HG03108 (cell line): Measurements from ENCODE around the gene ABCD4.
"Not testable (repeated sequence)": the region's sequence is repeated elsewhere in the genome, so short reads cannot be mapped to it uniquely, and the experiment has no call there.

Source experiments
- ATAC-seq: cut with Tn5 transposase; IDR thresholded peaks from one replicate; pipeline ENCODE4 v1.9.1; 2021; ENCODE audit warnings: moderate library complexity; ENCODE audit not compliant: unreplicated experiment

ABCD4 gene

DNA sequence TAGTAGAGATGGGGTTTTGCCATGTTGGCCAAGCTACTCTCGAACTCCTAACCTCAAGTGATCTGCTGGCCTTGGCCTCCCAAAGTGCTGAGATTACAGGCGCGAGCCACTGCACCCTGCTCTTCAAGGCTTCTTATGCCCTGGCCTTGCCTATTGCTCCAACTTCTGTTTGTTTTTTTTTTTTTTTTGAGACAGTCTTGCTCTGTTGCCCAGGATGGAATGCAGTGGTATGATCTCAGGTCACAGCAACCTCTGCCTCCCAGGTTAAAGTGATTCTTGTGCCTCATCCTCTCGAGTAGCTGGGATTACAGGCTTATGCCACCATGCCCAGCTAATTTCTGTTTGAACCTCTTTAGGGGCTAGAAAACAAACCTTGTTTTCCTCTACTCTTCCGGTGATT is 6.0 kb upstream of the ABCD4 start:
- no peak for ATAC-seq

DNA sequence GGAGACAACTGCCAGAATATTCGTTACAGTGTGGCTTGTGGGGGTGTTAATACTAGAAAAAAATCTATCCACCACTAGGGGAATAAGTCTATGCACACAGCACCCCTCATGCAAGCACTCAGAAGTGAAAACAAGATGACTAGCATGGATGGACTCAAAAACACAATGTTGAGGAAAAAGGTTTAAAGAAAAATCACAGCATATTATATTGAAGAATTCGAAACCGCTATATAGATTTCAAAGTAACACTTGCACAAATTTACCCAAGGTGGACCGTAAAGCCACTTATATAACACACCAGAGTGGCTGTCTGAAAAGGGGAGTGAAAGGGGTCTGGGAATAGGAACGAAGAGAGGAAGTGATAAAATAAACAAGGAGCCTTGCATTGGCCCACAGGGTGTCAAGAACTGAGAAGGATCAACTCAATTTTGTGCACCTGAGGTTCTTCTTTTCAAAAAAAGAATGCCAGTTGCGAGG is 544 bp downstream of the ABCD4 start:
- peak; percentile 41 for ATAC-seq

DNA sequence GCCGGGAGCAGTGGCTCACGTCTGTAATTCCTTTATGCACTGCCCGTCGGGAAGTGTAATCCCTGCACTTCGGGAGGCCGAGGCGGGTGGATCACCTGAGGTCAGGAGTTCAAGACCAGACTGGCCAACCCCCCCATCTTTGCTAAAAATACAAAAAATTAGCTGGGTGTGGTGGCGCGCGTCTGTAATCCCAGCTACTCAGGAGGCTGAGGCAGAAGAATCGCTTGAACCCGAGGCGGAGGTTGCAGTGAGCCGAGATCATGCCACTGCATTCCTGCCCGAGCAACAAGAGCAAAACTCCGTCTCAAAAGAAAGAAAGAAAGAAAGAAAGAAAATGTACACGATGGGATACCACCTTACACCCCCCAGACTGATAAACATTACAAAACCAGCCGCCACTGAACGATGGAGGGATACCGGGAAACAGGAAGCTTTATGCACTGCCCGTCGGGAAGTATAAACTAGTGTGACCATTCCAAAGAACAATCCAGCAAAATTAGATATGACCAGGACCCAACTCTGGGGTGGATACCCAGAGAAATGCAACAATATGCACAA is 1.1 kb downstream of the ABCD4 start:
- ATAC-seq = no peak

DNA sequence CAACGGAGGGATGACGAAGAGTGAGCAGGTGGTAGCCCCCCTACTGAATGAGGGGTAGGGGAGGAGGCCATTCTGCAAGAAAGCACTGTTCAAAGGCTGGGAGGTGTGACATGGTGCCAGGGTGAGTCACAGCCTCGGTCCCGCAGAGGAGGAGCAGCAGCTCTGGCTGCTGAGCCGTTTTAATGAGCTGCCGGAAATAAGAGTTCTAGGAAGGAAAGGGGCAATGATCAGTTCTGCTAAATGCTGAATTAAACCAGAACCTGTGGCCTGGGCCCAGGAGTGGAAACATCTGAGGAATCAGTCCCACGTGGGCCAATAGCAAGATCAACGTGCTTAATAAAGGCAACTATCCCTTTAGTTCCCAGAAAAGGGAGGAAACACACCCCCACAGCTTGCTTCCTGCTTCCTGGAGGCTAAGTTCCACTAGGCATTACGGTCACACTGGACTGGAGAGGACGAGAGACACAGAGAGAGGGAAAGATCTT is 3.6 kb downstream of the ABCD4 start:
- ATAC-seq = no peak

DNA sequence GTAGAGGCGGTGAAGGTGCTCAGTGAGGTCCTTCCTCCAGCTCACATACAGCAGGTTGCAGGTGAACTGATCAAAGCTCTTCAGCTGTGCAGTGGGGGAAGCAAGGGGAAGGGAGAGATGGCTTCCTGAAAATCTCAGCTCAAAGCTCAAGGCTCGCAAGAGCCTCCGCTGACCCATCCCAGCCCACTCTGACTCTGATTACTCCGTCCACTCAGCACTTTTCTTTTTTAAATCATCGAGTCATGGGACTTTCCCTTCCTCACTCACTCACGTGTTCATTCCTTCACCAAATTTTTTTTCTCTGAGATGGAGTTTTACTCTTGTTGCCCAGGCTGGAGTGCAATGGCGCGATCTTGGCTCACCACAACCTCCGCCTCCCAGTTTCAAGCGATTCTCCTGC is 4.7 kb downstream of the ABCD4 start:
- ATAC-seq = no peak

DNA sequence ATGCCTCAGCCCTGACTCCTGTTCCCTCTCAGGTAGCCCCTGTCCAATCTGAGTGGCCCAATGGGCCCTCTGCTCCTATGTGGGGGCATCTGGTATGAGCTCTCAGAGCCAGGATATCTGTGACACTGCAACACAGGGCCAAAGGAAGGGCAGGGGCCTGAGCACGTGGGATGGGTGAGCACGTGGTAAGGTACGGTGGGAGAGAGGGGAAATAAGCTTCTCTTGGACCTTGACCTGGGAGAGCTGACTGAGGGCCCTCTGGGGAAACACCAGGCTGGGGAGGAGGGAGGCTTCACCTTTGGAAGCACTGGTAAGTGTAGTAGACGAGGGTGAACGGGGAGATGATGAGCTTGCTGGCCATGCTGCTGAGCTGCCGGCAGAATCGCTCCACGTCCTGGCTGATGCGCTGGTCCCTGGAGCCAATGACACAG is 6.7 kb downstream of the ABCD4 start:
- ATAC-seq = no peak

- ATAC-seq = no peak
Observed at GRCh38 chr14:74293606-74294005, 9.1 kb downstream of the ABCD4 start.

GRCh38 chr14:74292061-74292460 is 10.7 kb downstream of the ABCD4 start:
- no peak for ATAC-seq

DNA sequence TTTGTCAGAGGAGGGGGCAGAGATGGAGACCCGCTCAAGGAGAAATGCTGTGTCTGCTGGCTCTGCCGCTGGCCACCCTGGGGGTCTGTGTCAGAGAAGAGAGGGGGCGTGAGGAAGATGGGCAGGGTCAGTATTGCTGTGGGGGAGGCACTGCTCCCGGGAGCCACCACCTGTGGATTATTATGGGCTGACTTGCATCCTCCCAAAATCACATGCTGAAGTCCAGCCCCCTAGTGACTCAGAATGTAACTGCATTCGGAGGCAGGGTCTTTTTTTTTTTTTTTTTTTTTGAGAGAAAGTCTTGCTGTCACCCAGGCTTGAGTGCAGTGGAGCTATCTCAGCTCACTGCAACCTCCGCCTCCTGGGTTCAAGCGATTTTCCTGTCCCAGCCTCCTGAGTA is 12.3 kb downstream of the ABCD4 start:
- ATAC-seq = no peak

DNA sequence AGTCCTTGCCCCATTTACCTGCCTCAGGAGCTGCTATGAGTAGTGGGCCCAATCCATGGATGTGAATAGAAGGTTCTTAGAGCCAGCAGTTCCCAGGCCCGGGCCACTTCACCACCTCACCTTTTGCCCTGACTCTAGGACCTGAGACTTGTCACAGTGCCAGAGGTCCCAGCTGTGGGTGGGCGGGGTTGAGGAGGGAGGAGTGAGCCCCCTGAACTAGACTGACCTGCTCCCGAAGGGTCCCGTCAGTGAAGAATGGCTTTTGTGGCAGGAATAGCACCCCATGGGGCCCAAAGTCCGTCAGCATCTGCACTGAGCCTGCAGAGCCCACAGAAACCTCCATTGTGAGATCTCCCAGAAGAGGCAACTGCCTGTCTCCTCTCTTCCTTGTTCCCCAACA is 12.9 kb downstream of the ABCD4 start:
- no peak for ATAC-seq

GRCh38 chr14:74286736-74287135 is 16.0 kb downstream of the ABCD4 start:
- ATAC-seq = no peak

- no peak for ATAC-seq
Observed at GRCh38 chr14:74281069-74281468, 21.7 kb downstream of the ABCD4 start.

DNA sequence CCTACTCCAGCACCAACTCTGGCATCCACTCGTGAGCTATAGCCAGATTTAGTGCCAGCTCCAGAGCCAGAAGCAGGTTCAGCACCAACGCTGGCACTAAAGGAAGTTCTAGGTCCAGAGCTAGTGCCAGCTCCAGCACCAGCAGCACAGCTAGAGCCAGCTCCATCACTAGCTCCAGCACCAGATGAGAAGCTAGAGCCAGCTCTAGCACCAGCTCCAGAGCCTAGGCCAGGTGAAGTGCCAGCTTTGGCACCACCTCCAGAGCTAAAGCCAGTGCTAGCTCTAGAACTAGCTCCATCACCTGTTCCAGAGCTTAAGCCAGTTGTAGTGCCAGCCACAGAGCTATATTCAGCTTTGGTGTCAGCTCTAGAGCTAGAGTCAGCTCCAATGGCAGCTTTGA is 24.7 kb downstream of the ABCD4 start:
- ATAC-seq = no peak

- ATAC-seq = no peak
Observed at GRCh38 chr14:74275241-74275841, 27.4 kb downstream of the ABCD4 start.

GRCh38 chr14:74271365-74271764 is 31.4 kb downstream of the ABCD4 start:
- no peak for ATAC-seq

GRCh38 chr14:74270382-74271177 is 32.2 kb downstream of the ABCD4 start:
- not testable (repeated sequence) for ATAC-seq

DNA sequence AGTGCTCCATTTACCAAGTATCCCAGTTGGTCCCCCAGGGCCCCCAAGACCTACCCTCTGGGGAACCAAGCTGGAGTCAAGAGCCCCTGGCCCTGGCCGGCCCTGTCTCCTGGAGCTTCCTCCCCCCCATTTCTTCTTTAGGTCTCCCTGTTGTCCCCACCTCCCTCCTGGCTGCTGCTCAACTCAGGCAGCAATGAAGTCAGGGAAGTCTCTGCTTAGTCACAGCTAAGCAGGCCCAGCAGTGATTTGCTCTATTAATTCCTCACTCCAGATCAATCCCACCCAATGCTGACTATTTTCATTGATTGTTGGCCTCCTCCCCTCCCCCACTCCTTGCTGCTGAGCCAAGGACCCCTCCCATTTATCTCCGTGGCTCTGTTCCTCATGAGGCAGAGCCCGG is 35.1 kb downstream of the ABCD4 start:
- ATAC-seq = no peak

DNA sequence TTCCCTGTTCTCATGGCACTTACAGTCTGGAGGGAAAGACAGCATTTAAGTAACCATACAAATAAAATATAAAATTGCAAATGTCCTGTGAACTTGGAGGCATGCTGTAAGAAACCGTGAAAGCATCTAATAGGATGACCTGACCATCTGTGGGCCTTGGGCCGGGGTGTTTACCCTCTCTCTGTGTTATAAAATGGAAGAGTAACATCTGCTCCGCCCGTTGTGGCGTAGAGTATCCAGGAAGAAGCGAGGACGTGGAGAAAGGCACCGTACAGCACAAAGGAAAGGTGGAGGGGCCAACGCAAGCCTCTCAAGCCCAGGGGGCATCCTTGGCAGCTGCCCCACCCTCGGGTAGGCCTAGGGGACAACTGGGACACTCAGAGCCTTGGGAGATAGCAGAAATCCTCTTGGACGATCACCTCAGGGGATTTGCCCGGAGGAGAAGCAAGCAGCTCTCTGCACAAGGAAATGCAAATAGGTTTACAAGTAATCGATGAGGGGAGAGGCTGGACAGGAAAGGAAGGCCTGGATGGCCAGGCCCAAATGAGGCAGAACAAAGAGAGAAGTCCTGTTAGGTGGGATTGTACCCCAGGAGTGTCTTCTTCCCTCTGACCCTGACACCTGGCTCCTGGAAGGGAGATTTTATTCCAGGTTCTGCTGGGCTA is 37.3 kb downstream of the ABCD4 start:
- no peak for ATAC-seq

DNA sequence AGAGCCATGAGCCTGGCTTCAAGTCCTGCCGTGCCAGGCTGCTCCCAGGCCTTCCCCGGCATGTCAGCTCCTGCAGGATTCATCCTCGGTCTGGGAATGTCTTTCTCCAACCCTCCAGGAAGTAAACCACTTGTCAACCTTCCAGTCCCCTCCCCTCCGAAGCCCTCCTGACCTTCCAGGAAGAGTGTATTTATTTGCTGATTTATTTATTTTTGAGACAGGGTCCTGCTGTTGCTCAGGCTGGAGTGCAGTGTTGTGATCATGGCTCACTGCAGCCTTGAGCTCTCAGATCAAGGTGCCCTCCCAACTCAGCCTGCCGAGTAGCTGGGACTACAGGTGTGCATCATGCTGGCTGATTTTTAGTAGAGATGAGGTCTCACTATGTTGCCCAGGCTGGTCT is 38.8 kb downstream of the ABCD4 start:
- ATAC-seq = no peak

GRCh38 chr14:74263181-74263580 is 39.6 kb downstream of the ABCD4 start:
- ATAC-seq = no peak

- ATAC-seq = no peak
Observed at GRCh38 chr14:74262076-74262475, 40.7 kb downstream of the ABCD4 start.

GRCh38 chr14:74261288-74261687 is 41.4 kb downstream of the ABCD4 start:
- no peak for ATAC-seq
